ENCODE measurements around the gene TMPRSS11A. TPM values are rescaled to one million over a fixed set of nuclear protein-coding genes. Genes with fewer than 3 reads are reported as not detected.

Gene TMPRSS11A
- total RNA-seq, 1 experiment from 2014 or later = not detected

DNA sequence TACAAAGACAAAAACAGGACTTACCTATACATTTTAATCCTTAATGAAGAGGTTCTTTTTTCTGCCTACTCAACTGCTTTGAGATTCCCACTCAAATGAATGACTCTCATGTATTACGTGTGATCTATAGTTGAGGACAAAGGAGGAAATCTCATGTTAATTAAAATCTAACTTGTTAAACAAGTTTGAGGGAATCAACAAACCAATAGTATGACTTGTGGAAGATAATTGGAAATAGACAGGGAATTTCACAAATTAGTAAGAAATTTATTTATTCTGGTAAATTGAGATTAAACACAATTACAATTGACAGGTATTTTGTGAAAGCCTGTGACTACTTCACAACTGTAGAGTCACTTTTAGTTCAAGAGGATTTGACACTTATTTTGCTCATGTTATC is 79.4 kb downstream of the TMPRSS11A start, which contains the start of gene TMPRSS11D:
TSS of gene TMPRSS11D (minus strand) at position 101 of the 400 bp plus-strand sequence. CDS start at position 32, 69 bp downstream.
- no peaks in the 10 kb centered on the region for H3K36me3 ChIP-seq (ENCODE audit: control insufficient read depth, insufficient read depth, low read length)
- H3K27me3 ChIP-seq (ENCODE audit: control insufficient read depth, insufficient read depth, low read length) = no peaks in the 10 kb centered on the region
- CTCF ChIA-PET = no interaction called here
- H3K27ac ChIP-seq (ENCODE audit: low read length) = no peak within 1 kb of the TSS
- no TSS peak for BruUV-seq (replicated peaks)
- H3K4me3 ChIP-seq (ENCODE audit: low read depth in 2 of 2, low read length in 2 of 2) = no peak within 1 kb of the TSS
- intact Hi-C loops (cut with micrococcal nuclease; ENCODE audit: unreplicated experiment) = no loop called here
- ATAC-seq (no peak), DNase-seq (ENCODE audit: low read depth, low spot score) (no peak)
- in situ Hi-C loops (cut with HindIII; ENCODE audit: low pct_unique_long_range_greater_than_20kb, low sequenced_read_pairs) = no loop called here
- no peaks in the 10 kb centered on the region for H3K4me1 ChIP-seq (ENCODE audit: control insufficient read depth, insufficient read depth, low read length)
- H3K9me3 ChIP-seq (ENCODE audit: control insufficient read depth, insufficient read depth, low read depth, low read length) = no peaks in the 10 kb centered on the region
- no peak for TF ChIP-seq POLR2AphosphoS5 (IDR thresholded peaks at IDR 0.05; ENCODE audit: low read depth, low read length)
- TF ChIP-seq, protein P1, sequence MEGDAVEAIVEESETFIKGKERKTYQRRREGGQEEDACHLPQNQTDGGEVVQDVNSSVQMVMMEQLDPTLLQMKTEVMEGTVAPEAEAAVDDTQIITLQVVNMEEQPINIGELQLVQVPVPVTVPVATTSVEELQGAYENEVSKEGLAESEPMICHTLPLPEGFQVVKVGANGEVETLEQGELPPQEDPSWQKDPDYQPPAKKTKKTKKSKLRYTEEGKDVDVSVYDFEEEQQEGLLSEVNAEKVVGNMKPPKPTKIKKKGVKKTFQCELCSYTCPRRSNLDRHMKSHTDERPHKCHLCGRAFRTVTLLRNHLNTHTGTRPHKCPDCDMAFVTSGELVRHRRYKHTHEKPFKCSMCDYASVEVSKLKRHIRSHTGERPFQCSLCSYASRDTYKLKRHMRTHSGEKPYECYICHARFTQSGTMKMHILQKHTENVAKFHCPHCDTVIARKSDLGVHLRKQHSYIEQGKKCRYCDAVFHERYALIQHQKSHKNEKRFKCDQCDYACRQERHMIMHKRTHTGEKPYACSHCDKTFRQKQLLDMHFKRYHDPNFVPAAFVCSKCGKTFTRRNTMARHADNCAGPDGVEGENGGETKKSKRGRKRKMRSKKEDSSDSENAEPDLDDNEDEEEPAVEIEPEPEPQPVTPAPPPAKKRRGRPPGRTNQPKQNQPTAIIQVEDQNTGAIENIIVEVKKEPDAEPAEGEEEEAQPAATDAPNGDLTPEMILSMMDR (IDR thresholded peaks at IDR 0.05) = no peak
- TF ChIP-seq SIN3A (IDR thresholded peaks at IDR 0.05; ENCODE audit: borderline replicate concordance, insufficient read depth, low read depth, low read length) = no peak
- no peak for TF ChIP-seq TCF7L2 (IDR thresholded peaks at IDR 0.05; ENCODE audit: low read depth, low read length)
- TF ChIP-seq, protein P2, sequence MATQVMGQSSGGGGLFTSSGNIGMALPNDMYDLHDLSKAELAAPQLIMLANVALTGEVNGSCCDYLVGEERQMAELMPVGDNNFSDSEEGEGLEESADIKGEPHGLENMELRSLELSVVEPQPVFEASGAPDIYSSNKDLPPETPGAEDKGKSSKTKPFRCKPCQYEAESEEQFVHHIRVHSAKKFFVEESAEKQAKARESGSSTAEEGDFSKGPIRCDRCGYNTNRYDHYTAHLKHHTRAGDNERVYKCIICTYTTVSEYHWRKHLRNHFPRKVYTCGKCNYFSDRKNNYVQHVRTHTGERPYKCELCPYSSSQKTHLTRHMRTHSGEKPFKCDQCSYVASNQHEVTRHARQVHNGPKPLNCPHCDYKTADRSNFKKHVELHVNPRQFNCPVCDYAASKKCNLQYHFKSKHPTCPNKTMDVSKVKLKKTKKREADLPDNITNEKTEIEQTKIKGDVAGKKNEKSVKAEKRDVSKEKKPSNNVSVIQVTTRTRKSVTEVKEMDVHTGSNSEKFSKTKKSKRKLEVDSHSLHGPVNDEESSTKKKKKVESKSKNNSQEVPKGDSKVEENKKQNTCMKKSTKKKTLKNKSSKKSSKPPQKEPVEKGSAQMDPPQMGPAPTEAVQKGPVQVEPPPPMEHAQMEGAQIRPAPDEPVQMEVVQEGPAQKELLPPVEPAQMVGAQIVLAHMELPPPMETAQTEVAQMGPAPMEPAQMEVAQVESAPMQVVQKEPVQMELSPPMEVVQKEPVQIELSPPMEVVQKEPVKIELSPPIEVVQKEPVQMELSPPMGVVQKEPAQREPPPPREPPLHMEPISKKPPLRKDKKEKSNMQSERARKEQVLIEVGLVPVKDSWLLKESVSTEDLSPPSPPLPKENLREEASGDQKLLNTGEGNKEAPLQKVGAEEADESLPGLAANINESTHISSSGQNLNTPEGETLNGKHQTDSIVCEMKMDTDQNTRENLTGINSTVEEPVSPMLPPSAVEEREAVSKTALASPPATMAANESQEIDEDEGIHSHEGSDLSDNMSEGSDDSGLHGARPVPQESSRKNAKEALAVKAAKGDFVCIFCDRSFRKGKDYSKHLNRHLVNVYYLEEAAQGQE (IDR thresholded peaks at IDR 0.05; ENCODE audit: insufficient read depth in 1 of 2, low read depth in 2 of 2, low read length in 1 of 2) = no peak
- POLR2A ChIA-PET = no interaction called here

DNA sequence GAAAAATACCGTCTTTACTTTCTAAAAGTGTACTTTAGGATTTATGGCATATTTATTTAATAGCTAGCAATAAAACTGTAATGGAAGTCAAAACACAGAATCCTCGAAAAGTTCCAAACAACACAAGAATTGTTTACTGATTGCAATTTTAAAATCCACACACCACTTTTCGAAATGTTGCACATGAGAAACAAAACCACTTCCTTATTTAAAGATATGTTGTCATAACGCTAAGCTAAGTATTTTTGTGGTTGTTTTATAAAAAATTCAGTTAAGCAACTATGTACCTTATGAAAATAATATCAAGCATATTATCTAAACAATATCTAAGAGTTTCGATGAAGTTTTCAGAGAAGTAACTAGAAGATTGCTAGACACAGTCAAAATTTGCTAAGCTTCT is 79.8 kb downstream of the TMPRSS11A start:
- H3K27ac ChIP-seq (ENCODE audit: low read length) = no peak overlapping the region
- H3K9me3 ChIP-seq (ENCODE audit: control insufficient read depth, insufficient read depth, low read depth, low read length) = no peaks in the 10 kb centered on the region
- no peaks in the 10 kb centered on the region for H3K27me3 ChIP-seq (ENCODE audit: control insufficient read depth, insufficient read depth, low read length)
- H3K4me3 ChIP-seq (ENCODE audit: low read depth in 2 of 2, low read length in 2 of 2) = no peak overlapping the region
- no peaks in the 10 kb centered on the region for H3K36me3 ChIP-seq (ENCODE audit: control insufficient read depth, insufficient read depth, low read length)
- TF ChIP-seq, protein P2 (IDR thresholded peaks at IDR 0.05; ENCODE audit: insufficient read depth in 1 of 2, low read depth in 2 of 2, low read length in 1 of 2) = no peak
- no peak for TF ChIP-seq SIN3A (IDR thresholded peaks at IDR 0.05; ENCODE audit: borderline replicate concordance, insufficient read depth, low read depth, low read length)
- no peak for TF ChIP-seq TCF7L2 (IDR thresholded peaks at IDR 0.05; ENCODE audit: low read depth, low read length)
- no peak for TF ChIP-seq POLR2AphosphoS5 (IDR thresholded peaks at IDR 0.05; ENCODE audit: low read depth, low read length)
- TF ChIP-seq, protein P1 (IDR thresholded peaks at IDR 0.05) = no peak
- POLR2A ChIA-PET = no interaction called here
- no TSS peak for BruUV-seq (replicated peaks)
- no peak for ATAC-seq
- in situ Hi-C loops (cut with HindIII; ENCODE audit: low pct_unique_long_range_greater_than_20kb, low sequenced_read_pairs) = no loop called here
- no peak for DNase-seq (ENCODE audit: low read depth, low spot score)
- H3K4me1 ChIP-seq (ENCODE audit: control insufficient read depth, insufficient read depth, low read length) = no peaks in the 10 kb centered on the region
- intact Hi-C loops (cut with micrococcal nuclease; ENCODE audit: unreplicated experiment) = no loop called here
- CTCF ChIA-PET = no interaction called here
